HCT116 (cell line): ENCODE measurements around the gene BCL2L15. TPM values are rescaled to one million over a fixed set of nuclear protein-coding genes. Genes with fewer than 3 reads are reported as not detected.

Source experiments
- ATAC-seq: fragments of 200-7000 bp; cut with Tn5 transposase; 2 replicates; pipeline ENCODE4 v1.9.1; 2020; ENCODE audit warnings: mild to moderate bottlenecking, moderate library complexity
- BruUV-seq: library from RNA; stranded (reverse); fragments of 400-500 nt; replicated peaks from 2 replicates; lab custom pipeline; 2021; lab: Mats Ljungman, UMichigan
- CTCF ChIA-PET: fragments of 300-600 bp; sonication (Branson Sonifier 250); formaldehyde crosslinking; loops from one replicate; lab custom pipeline; 2021; ENCODE audit warnings: antibody characterized with exemption; lab: Charles Lee
- POLR2A ChIA-PET: fragments of 300-600, 350-600 bp; sonication (Branson Sonifier 250); formaldehyde crosslinking; loops from one replicate; lab custom pipeline; 2021; ENCODE audit warnings: antibody characterized with exemption; lab: Charles Lee
- RAD21 ChIA-PET, 2 experiments: fragments of 300-600 bp; sonication (Branson Sonifier 250); formaldehyde crosslinking; loops; one replicate each; lab custom pipeline; 2023; ENCODE audit warnings: low total read pairs in 2 of 2; ENCODE audit not compliant: uncharacterized antibody in 2 of 2, unreplicated experiment in 2 of 2, low non-redundant PET in 1 of 2; lab: Charles Lee
- DNase-seq: peaks from one replicate; pipeline ENCODE4 v3.0.0-alpha.2; 2010; ENCODE audit warnings: low read depth, low spot score
- H2AFZ ChIP-seq: fragments of 200-600 bp; shearing (Covaris generic), sonication (generic); 2 replicates; pipeline ENCODE4 v1.6.1; 2017; ENCODE audit warnings: low read depth, mixed run types, mixed read lengths, antibody characterized with exemption, low read length; ENCODE audit not compliant: poor library complexity, severe bottlenecking
- H3K27ac ChIP-seq: 2 replicates; pipeline ENCODE4 v1.5.1; 2012; ENCODE audit warnings: low read depth, low read length
- H3K27me3 ChIP-seq: fragments of 200-600 bp; sonication (generic); 2 replicates; pipeline ENCODE4 v1.6.1; 2016; ENCODE audit warnings: mixed run types, low read length, mixed read lengths; ENCODE audit not compliant: insufficient read depth
- H3K36me3 ChIP-seq, 2 experiments: fragments of 200-500 bp in 1 of 2; fragments of 200-600 bp in 1 of 2; sonication (Bioruptor generic) in 1 of 2; sonication (generic) in 1 of 2; 2 replicates each; pipeline versions ENCODE4 v1.5.1 to v1.6.1; 2014 to 2016; ENCODE audit warnings: low read length in 2 of 2, inconsistent platforms in 1 of 2, mixed read lengths in 1 of 2, mixed run types in 1 of 2; ENCODE audit not compliant: insufficient read depth in 2 of 2, control insufficient read depth in 1 of 2
- H3K4me1 ChIP-seq, 2 experiments: fragments of 200-600 bp in 1 of 2; sonication (generic) in 1 of 2; 2 replicates each; pipeline versions ENCODE4 v1.5.1 to v1.6.1; 2012 to 2017; ENCODE audit warnings: low read length in 2 of 2, inconsistent platforms in 1 of 2, mild to moderate bottlenecking in 1 of 2, mixed read lengths in 1 of 2, mixed run types in 1 of 2, moderate library complexity in 1 of 2; ENCODE audit not compliant: insufficient read depth in 2 of 2, control insufficient read depth in 1 of 2
- H3K4me2 ChIP-seq: fragments of 200-600 bp; sonication (generic); 2 replicates; pipeline ENCODE4 v1.6.1; 2017; ENCODE audit warnings: mixed run types, low read length, mixed read lengths
- H3K4me3 ChIP-seq, 2 experiments: fragments of 200-600 bp in 1 of 2; sonication (generic) in 1 of 2; replicated peaks in 1 of 2; 2 replicates each; pipeline ENCODE4 v1.5.1; 2011 to 2016; ENCODE audit warnings: low read length in 2 of 2, control low read depth in 1 of 2, low read depth in 1 of 2, mild to moderate bottlenecking in 1 of 2, mixed read lengths in 1 of 2, mixed run types in 1 of 2
- H3K79me2 ChIP-seq: fragments of 200-600 bp; sonication (generic); 2 replicates; pipeline ENCODE4 v1.6.1; 2017; ENCODE audit warnings: mild to moderate bottlenecking, mixed run types, low read length, moderate library complexity, mixed read lengths; ENCODE audit not compliant: insufficient read depth
- H3K9ac ChIP-seq: fragments of 200-600 bp; sonication (generic); 2 replicates; pipeline ENCODE4 v1.6.1; 2016; ENCODE audit warnings: low read length, mixed read lengths
- H3K9me2 ChIP-seq: fragments of 200-600 bp; sonication (generic), shearing (Covaris generic); 2 replicates; pipeline ENCODE4 v1.6.1; 2017; ENCODE audit warnings: mixed run types, mild to moderate bottlenecking, moderate library complexity; ENCODE audit not compliant: insufficient read depth
- H3K9me3 ChIP-seq, 2 experiments: fragments of 200-500 bp in 1 of 2; fragments of 200-600 bp in 1 of 2; sonication (Bioruptor generic) in 1 of 2; sonication (generic) in 1 of 2; 2 replicates each; pipeline ENCODE4 v1.6.1; 2014 to 2017; ENCODE audit warnings: low read length in 2 of 2, mixed read lengths in 2 of 2, inconsistent platforms in 1 of 2, low read depth in 1 of 2, mild to moderate bottlenecking in 1 of 2, mixed run types in 1 of 2, moderate library complexity in 1 of 2; ENCODE audit not compliant: control insufficient read depth in 1 of 2, insufficient read depth in 1 of 2
- H4K20me1 ChIP-seq: fragments of 200-600 bp; sonication (generic), shearing (Covaris generic); 2 replicates; pipeline ENCODE4 v1.6.1; 2017; ENCODE audit warnings: mixed run types, mild to moderate bottlenecking, moderate library complexity; ENCODE audit not compliant: insufficient read depth
- ATF3 ChIP-seq: IDR thresholded peaks from 2 replicates; pipeline ENCODE4 v1.6.1; 2012
- CBX3 ChIP-seq: IDR thresholded peaks from 2 replicates; pipeline ENCODE4 v1.6.1; 2012; ENCODE audit warnings: low read depth
- CEBPB ChIP-seq: IDR thresholded peaks from 2 replicates; pipeline ENCODE4 v1.6.1; 2012; ENCODE audit warnings: low read depth
- CTCF ChIP-seq, 3 experiments: fragments of 200-600 bp in 1 of 3; sonication (generic) in 1 of 3; IDR thresholded peaks in 2 of 3; conservative IDR thresholded peaks in 1 of 3; 2 replicates each; pipeline ENCODE4 v1.5.1; 2012 to 2017; ENCODE audit warnings: low read depth in 2 of 3, low read length in 2 of 3, antibody characterized with exemption in 1 of 3, borderline replicate concordance in 1 of 3, control low read depth in 1 of 3, mild to moderate bottlenecking in 1 of 3, mixed read lengths in 1 of 3, mixed run types in 1 of 3, moderate library complexity in 1 of 3; ENCODE audit not compliant: insufficient read depth in 1 of 3
- EGR1 ChIP-seq: IDR thresholded peaks from 2 replicates; pipeline ENCODE4 v1.6.1; 2012; ENCODE audit warnings: low read depth
- ELF1 ChIP-seq: IDR thresholded peaks from 2 replicates; pipeline ENCODE4 v1.6.1; 2012; ENCODE audit warnings: low read depth, borderline replicate concordance
- EZH2 ChIP-seq: fragments of 200-600 bp; sonication (generic); IDR thresholded peaks from 2 replicates; pipeline ENCODE4 v1.6.1; 2017; ENCODE audit warnings: antibody characterized with exemption, mixed run types
- EZH2phosphoT487 ChIP-seq: fragments of 200-600 bp; IDR thresholded peaks from 2 replicates; pipeline ENCODE4 v1.6.1; 2018; ENCODE audit warnings: antibody characterized with exemption, borderline replicate concordance
- FOSL1 ChIP-seq: IDR thresholded peaks from 2 replicates; pipeline ENCODE4 v1.6.1; 2012; ENCODE audit warnings: low read depth
- JUND ChIP-seq: IDR thresholded peaks from 2 replicates; pipeline ENCODE4 v1.6.1; 2012
- MAX ChIP-seq: IDR thresholded peaks from 2 replicates; pipeline ENCODE4 v1.6.1; 2012
- POLR2A ChIP-seq: IDR thresholded peaks from 2 replicates; pipeline ENCODE4 v1.7.0; 2011; ENCODE audit warnings: borderline replicate concordance; ENCODE audit not compliant: insufficient read depth, insufficient read length; ENCODE audit errors: extremely low read depth
- RAD21 ChIP-seq: IDR thresholded peaks from 2 replicates; pipeline ENCODE4 v1.6.1; 2012; ENCODE audit warnings: low read depth, mild to moderate bottlenecking
- REST ChIP-seq: IDR thresholded peaks from 2 replicates; pipeline ENCODE4 v1.6.1; 2012; ENCODE audit warnings: low read depth
- SIN3A ChIP-seq: IDR thresholded peaks from 2 replicates; pipeline ENCODE4 v1.6.1; 2012; ENCODE audit warnings: low read depth
- SP1 ChIP-seq: IDR thresholded peaks from 2 replicates; pipeline ENCODE4 v1.6.1; 2012; ENCODE audit warnings: low read depth
- SRF ChIP-seq: IDR thresholded peaks from 2 replicates; pipeline ENCODE4 v1.6.1; 2012; ENCODE audit warnings: low read depth
- TCF7L2 ChIP-seq: IDR thresholded peaks from 2 replicates; pipeline ENCODE4 v1.7.0; 2011; ENCODE audit warnings: borderline replicate concordance, inconsistent platforms; ENCODE audit not compliant: insufficient read depth, insufficient read length; ENCODE audit errors: extremely low read depth
- YY1 ChIP-seq: IDR thresholded peaks from 2 replicates; pipeline ENCODE4 v1.6.1; 2011; ENCODE audit warnings: low read length, low read depth, moderate library complexity, mild to moderate bottlenecking; ENCODE audit not compliant: insufficient replicate concordance; ENCODE audit errors: extremely low read depth
- ZBTB33 ChIP-seq: IDR thresholded peaks from 2 replicates; pipeline ENCODE4 v1.6.1; 2011; ENCODE audit warnings: mild to moderate bottlenecking, low read length, moderate library complexity; ENCODE audit not compliant: insufficient replicate concordance; ENCODE audit errors: extremely low read depth
- intact Hi-C: fragments of 100-400 bp; cut with micrococcal nuclease; formaldehyde crosslinking; loops from 2 replicates; pipeline ENCODE4 v1.10.0; 2022
- total RNA-seq: library from RNA; stranded (reverse); gene quantifications from one replicate; pipeline ENCODE4 v1.2.1, GENCODE V29; 2021; ENCODE audit not compliant: unreplicated experiment

The BCL2L15 gene
- total RNA-seq, 1 experiment from 2014 or later = 0.54 TPM

GRCh38 chr1:113857776-113858175 lies 29.6 kb downstream of the BCL2L15 start:
- POLR2A ChIA-PET = no interaction called here
- RAD21 ChIA-PET = no interaction called here
- peaks cover 0 to 6% of the 10 kb centered on the region in 2 experiments; a peak in 1 of 4 replicates for H3K4me1 ChIP-seq
- H3K9me3 ChIP-seq = no peaks in the 10 kb centered on the region
- no peak overlapping the region for H3K9ac ChIP-seq
- no peaks in the 10 kb centered on the region for H3K36me3 ChIP-seq
- intact Hi-C loops = no loop called here
- TF ChIP-seq CTCF (IDR thresholded peaks at IDR 0.05 in 2 of 3, conservative IDR thresholded peaks at IDR 0.05 in 1 of 3; ENCODE audit: borderline replicate concordance in 1 of 3, insufficient read depth in 1 of 3, low read depth in 2 of 3, low read length in 2 of 3) (no peak), EZH2phosphoT487 (no peak), EGR1 (no peak), ZBTB33 (no peak), SIN3A (no peak), CEBPB (no peak), ELF1 (no peak), REST (no peak), SRF (no peak), TCF7L2 (no peak), POLR2A (no peak), YY1 (no peak), SP1 (no peak), ATF3 (no peak), CBX3 (no peak), RAD21 (no peak), JUND (no peak), EZH2 (no peak), FOSL1 (no peak), MAX (no peak)
- ATAC-seq (no peak), DNase-seq (no peak)
- CTCF ChIA-PET = no interaction called here
- no peak overlapping the region for H3K27ac ChIP-seq
- H4K20me1 ChIP-seq = no peaks in the 10 kb centered on the region
- H3K4me2 ChIP-seq = no peak overlapping the region
- BruUV-seq = no TSS peak
- H3K79me2 ChIP-seq = no peaks in the 10 kb centered on the region
- no peaks in the 10 kb centered on the region for H3K27me3 ChIP-seq
- H3K4me3 ChIP-seq = no peak overlapping the region
- H2AFZ ChIP-seq = no peak overlapping the region
- no peaks in the 10 kb centered on the region for H3K9me2 ChIP-seq
